Upper lobe of right lung (tissue), 1 donor: ENCODE results near the gene LGMN. TPM values are rescaled to one million over a fixed set of nuclear protein-coding genes. Genes with fewer than 3 reads are reported as not detected.

Source experiments
- ATAC-seq: fragments of 200-7000 bp; cut with Tn5 transposase; one replicate; pipeline ENCODE4 v1.9.1; 2020; ENCODE audit warnings: mild to moderate bottlenecking, moderate library complexity
- DNase-seq: peaks from one replicate; pipeline ENCODE4 v3.0.0-alpha.2; 2020
- H3K27ac ChIP-seq: fragments of 200-600 bp; one replicate; pipeline ENCODE4 v1.8.0; 2022
- H3K27me3 ChIP-seq: fragments of 200-600 bp; one replicate; pipeline ENCODE4 v1.8.0; 2022; ENCODE audit warnings: mild to moderate bottlenecking
- H3K36me3 ChIP-seq: fragments of 200-600 bp; one replicate; pipeline ENCODE4 v1.8.0; 2022
- H3K4me1 ChIP-seq: fragments of 200-600 bp; one replicate; pipeline ENCODE4 v1.8.0; 2022
- H3K4me3 ChIP-seq: fragments of 200-600 bp; one replicate; pipeline ENCODE4 v1.8.0; 2022; ENCODE audit warnings: mild to moderate bottlenecking
- H3K9me3 ChIP-seq: fragments of 200-600 bp; one replicate; pipeline ENCODE4 v1.8.0; 2022
- intact Hi-C: fragments of 100-400 bp; cut with DNase I; formaldehyde crosslinking; loops from one replicate; pipeline ENCODE4 v1.11.0; 2022
- total RNA-seq: library from RNA; stranded (reverse); fragmentation: NEBNext Ultra II Directional; extraction: Animal tissue kit (Norgen Biotek cat#: 25700); gene quantifications from one replicate; pipeline ENCODE4 v1.2.1, GENCODE V29; 2021
- TF ChIP-seq, protein P1 (sequence below): fragments of 200-600 bp; IDR thresholded peaks from one replicate; pipeline ENCODE4 v1.8.0; 2022; ENCODE audit warnings: antibody characterized with exemption
- donor health status: DM: no; HTN: yes; CAD: no; lungs with severe emphysema.

LGMN gene
- total RNA-seq, 1 donor from 2014 or later, result 140 TPM

DNA sequence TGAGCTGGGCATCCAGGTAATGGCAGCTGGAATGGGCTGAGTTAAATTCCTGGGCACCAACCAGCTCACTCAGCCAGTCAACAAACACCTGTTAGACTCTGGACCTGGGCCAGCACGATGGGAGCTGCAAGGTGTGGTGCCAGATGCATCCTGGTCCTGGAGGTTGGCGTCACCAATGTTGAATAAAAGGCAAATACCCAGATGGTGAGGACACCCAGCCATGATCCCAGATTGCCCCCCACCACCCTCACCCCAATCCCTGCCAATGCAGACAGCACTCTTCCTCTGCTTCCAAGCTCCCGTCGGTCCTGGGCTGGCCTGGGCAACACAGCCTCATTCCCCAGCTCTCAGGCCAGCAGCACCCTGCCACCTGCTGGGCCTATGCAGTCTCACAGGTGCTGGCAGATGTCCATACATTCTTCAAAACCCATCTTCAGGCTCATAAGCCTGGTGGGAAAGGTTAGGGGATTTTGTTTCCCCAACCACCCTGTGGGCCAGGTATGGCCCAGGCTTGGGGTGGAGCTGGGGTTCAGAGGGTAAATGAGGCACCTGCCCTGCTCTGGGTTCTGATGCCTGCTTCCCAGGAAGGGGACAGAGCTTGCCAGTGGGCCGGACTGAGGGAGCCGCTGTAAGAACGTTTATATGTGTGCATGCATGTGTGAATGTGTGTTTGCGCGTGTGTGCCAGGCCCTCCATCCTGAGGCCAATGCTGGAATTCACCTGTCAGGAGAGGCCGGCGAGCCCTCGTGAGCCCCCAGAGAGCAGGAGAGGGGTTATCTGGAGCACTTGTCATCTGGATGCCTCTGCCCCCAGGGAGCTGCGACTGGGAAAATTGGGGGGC lies 58.0 kb downstream of the LGMN start:
- H3K4me3 ChIP-seq, result no peak overlapping the region
- no peak overlapping the region for H3K27ac ChIP-seq
- ATAC-seq, result peak; percentile 29
- intact Hi-C loops, result no loop called here
- TF ChIP-seq, protein P1, sequence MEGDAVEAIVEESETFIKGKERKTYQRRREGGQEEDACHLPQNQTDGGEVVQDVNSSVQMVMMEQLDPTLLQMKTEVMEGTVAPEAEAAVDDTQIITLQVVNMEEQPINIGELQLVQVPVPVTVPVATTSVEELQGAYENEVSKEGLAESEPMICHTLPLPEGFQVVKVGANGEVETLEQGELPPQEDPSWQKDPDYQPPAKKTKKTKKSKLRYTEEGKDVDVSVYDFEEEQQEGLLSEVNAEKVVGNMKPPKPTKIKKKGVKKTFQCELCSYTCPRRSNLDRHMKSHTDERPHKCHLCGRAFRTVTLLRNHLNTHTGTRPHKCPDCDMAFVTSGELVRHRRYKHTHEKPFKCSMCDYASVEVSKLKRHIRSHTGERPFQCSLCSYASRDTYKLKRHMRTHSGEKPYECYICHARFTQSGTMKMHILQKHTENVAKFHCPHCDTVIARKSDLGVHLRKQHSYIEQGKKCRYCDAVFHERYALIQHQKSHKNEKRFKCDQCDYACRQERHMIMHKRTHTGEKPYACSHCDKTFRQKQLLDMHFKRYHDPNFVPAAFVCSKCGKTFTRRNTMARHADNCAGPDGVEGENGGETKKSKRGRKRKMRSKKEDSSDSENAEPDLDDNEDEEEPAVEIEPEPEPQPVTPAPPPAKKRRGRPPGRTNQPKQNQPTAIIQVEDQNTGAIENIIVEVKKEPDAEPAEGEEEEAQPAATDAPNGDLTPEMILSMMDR, result peak; percentile 41
- peak; percentile 67 for DNase-seq
- H3K36me3 ChIP-seq, result peaks cover 29% of the 10 kb centered on the region
- H3K27me3 ChIP-seq, result no peaks in the 10 kb centered on the region
- H3K9me3 ChIP-seq, result no peaks in the 10 kb centered on the region
- H3K4me1 ChIP-seq, result peaks cover 19% of the 10 kb centered on the region

DNA sequence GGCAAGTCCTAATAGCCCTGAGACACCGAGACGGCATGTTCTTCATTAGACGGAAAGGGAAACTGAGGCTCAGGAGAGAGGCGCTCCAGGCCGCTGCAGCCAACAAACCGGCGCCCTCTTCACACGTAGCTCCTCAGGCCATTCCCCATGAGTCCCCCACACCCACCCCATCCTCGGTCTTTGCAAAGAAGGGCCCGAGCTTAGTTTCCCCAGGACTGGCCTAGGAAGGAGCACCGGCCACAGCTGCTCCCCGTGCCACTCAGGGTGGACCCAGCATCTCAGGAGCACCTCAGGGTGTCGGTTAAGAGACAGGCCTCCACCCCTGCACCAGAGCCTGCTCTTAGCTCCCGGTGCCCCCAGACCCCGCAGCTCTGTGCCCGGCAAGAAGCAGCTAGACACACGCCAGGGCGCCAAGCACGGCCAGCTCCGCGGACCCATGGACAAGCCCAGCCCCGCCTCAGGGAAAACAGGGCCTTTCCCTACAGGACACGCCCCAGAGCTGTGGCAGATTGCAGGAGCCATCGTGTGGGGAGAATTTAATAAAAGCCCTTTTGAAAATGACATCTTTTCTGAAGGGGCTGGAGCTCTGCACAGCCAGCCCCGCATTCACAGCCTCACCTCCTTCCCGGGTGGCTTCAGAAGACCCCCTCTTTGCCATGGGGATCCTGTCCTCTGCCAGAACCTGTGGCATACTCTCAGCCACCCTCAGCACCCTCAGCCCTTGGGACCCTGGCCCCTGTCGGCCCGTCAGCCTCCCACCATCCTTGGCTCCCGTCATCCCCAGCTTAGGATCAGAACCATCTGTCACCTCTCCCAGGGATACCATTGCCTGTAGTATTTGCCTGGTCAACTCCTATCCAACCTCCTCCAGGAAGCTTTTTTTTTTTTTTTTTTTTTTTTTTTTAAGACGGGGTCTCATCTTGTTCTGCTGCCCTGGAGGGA lies 59.7 kb downstream of the LGMN start:
- Histone ChIP-seq H3K27me3 (no peaks in the 10 kb centered on the region), H3K36me3 (peaks cover 46% of the 10 kb centered on the region), H3K9me3 (no peaks in the 10 kb centered on the region), H3K4me1 (peaks cover 18% of the 10 kb centered on the region), H3K4me3 (peak overlapping the region; percentile 44), H3K27ac (no peak overlapping the region)
- TF ChIP-seq, protein P1, result no peak
- intact Hi-C loops, result no loop called here
- DNase-seq, result peak; percentile 63
- ATAC-seq, result no peak

DNA sequence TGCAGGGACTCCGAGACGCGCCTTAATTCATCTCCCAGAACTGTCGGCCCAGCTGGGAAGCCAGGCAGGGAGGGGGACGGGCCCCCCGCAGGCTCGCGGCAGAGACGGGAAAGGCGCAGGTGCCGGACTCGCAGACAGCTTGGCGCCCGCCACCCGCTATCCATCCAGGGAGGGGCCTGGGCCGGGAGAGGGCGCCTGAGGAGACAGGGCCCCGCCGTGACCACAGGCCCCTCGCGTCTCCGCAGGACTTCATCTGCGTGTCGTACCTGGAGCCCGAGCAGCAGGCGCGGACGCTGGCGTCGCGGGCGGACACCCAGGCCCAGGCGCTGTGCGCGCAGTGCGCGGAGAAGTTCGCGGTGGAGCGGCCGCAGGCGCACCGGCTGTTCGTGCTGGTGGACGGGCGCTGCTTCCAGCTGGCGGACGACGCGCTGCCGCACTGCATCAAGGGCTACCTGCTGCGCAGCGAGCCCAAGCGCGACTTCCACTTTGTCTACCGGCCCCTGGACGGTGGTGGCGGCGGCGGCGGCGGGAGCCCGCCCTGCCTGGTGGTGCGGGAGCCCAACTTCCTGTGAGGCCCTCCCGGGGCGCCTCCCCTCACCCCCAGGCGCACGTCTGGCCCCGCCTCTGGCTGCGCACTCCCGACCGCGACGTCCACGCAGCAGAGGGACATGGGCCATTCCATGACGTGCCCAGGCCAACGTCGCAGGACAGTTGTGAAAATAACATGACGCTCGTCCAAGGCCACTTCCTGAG lies 60.6 kb downstream of the LGMN start:
- peak overlapping the region; percentile 11 for H3K27ac ChIP-seq

DNA sequence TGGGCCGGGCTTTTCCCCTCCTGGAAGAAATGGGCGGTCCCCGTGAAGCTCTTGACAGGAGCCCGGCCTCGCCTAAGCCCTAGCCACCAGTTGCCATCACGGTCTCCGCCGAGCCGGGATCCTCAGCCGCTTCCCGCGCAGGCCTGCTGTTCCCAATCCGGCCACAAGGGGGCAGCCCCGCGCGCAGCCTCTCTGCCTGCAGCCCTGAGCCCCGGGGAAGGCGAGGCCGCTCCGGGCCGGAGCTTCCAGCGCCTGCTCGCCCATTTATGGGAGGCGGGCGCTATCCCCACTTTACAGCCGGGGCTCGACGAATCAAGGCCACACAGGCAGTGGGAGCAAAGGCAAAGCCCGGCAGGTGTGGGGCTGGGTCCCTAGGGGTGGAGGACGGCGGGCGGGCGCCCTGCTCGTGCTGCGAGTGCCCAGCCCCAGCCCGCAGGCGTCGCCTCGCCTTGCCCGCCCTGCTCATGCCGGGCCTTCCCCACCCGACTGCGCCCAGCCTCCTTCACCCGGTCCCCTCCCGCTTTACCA lies 61.5 kb downstream of the LGMN start:
- Histone ChIP-seq H3K4me3 (peak overlapping the region; percentile 44), H3K27ac (no peak overlapping the region), H3K27me3 (no peaks in the 10 kb centered on the region), H3K36me3 (peaks cover 48% of the 10 kb centered on the region), H3K4me1 (peaks cover under 1% of the 10 kb centered on the region), H3K9me3 (no peaks in the 10 kb centered on the region)
- intact Hi-C loops, result no loop called here
- DNase-seq (peak; percentile 91), ATAC-seq (peak; percentile 89)
- TF ChIP-seq, protein P1, result peak; percentile 97

More for the DNA sequence above, 60.6 kb downstream of the LGMN start:
- Histone ChIP-seq H3K27me3 (no peaks in the 10 kb centered on the region), H3K36me3 (peaks cover 48% of the 10 kb centered on the region), H3K4me1 (peaks cover 9% of the 10 kb centered on the region), H3K9me3 (no peaks in the 10 kb centered on the region), H3K4me3 (peak overlapping the region; percentile 44)
- DNase-seq, result peak; percentile 83
- TF ChIP-seq, protein P1, result no peak
- intact Hi-C loops, result no loop called here
- ATAC-seq, result peak; percentile 66

DNA sequence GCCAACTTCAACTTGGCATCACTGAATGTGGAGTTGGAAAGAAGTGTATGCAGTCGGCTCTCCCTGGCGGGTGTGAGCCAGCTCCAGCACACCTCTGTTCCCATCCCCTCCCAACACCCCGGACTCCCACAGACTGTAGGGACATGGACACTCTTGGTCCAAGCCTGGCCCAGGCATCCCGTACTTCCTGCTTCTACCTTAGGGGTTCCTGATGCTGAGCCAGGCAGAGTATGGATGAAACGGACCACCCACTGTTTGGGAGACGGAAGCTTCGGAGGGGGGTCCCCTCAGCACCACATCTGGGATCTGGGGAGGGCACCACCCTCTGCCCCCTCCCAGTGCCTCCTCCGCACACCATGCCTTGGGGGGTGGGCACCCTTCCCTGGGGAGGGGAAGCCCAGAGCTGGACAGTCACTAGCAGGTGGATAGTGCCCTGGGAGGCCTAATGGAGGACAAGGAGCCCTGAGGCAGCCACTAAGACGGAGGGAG lies 62.0 kb downstream of the LGMN start:
- Histone ChIP-seq H3K9me3 (no peaks in the 10 kb centered on the region), H3K36me3 (peaks cover 48% of the 10 kb centered on the region), H3K27me3 (no peaks in the 10 kb centered on the region), H3K4me1 (no peaks in the 10 kb centered on the region), H3K27ac (no peak overlapping the region), H3K4me3 (no peak overlapping the region)
- TF ChIP-seq, protein P1, result no peak
- ATAC-seq (no peak), DNase-seq (peak; percentile 60)
- intact Hi-C loops, result no loop called here
